K562 (cell line): ENCODE data around the gene LIPI.
"Not testable (repeated sequence)": the region's sequence is repeated elsewhere in the genome, so short reads cannot be mapped to it uniquely, and the experiment has no call there.

Source experiments
- ATF2 ChIP-seq: sonication (generic); formaldehyde crosslinking; IDR thresholded peaks from 2 replicates; pipeline ENCODE4 v1.8.1; 2022; ENCODE audit warnings: missing genetic modification reagents
- CREB1 ChIP-seq, 2 experiments: sonication (generic) in 1 of 2; formaldehyde crosslinking in 1 of 2; IDR thresholded peaks; 2 replicates each; pipeline versions ENCODE4 v1.6.1 to v1.8.0; 2012 to 2022; ENCODE audit warnings: inconsistent platforms in 1 of 2, mild to moderate bottlenecking in 1 of 2, missing genetic modification reagents in 1 of 2, moderate library complexity in 1 of 2
- EZH2 ChIP-seq: IDR thresholded peaks from 2 replicates; pipeline ENCODE4 v1.6.1; 2012; ENCODE audit warnings: low read depth, mild to moderate bottlenecking, inconsistent platforms, low read length, borderline replicate concordance
- JUND ChIP-seq, 2 experiments: IDR thresholded peaks; 2 replicates in 1 of 2; 3 replicates in 1 of 2; pipeline ENCODE4 v1.6.1; 2011; ENCODE audit warnings: borderline replicate concordance in 2 of 2, low read depth in 2 of 2, low read length in 2 of 2, improper control_type of control experiment in 1 of 2, missing biosample characterization in 1 of 2, missing genetic modification characterization in 1 of 2, missing genetic modification reagents in 1 of 2
- NCOA1 ChIP-seq: fragments of 450-650 bp; IDR thresholded peaks from 2 replicates; pipeline ENCODE4 v1.6.1; 2016; ENCODE audit warnings: low read depth
- NFIC ChIP-seq: fragments of 450-650 bp; IDR thresholded peaks from 2 replicates; pipeline ENCODE4 v1.6.1; 2017; ENCODE audit warnings: mild to moderate bottlenecking, inconsistent platforms
- NFXL1 ChIP-seq: fragments of 450-650 bp; formaldehyde crosslinking; IDR thresholded peaks from 2 replicates; pipeline ENCODE4 v1.4.0; 2021; ENCODE audit warnings: mild to moderate bottlenecking
- NONO ChIP-seq, 2 experiments: fragments of 200-400 bp in 1 of 2; fragments of 450-650 bp in 1 of 2; formaldehyde crosslinking in 1 of 2; IDR thresholded peaks; 2 replicates each; pipeline ENCODE4 v1.6.1; 2017; ENCODE audit warnings: low read depth in 2 of 2, mild to moderate bottlenecking in 2 of 2, moderate library complexity in 2 of 2, low read length in 1 of 2
- TFAM ChIP-seq: fragments of 250-450 bp; sonication (Bioruptor Pico); conservative IDR thresholded peaks from 2 replicates; pipeline ENCODE4 v1.5.0; 2021; ENCODE audit warnings: mild to moderate bottlenecking, moderate library complexity
- ZNF232 ChIP-seq: sonication (generic); formaldehyde crosslinking; IDR thresholded peaks from 2 replicates; pipeline ENCODE4 v1.8.0; 2022; ENCODE audit warnings: mild to moderate bottlenecking, missing genetic modification reagents
- ZNF644 ChIP-seq: fragments of 200-800 bp; sonication (Bioruptor generic); IDR thresholded peaks from 2 replicates; pipeline ENCODE4 v1.6.1; 2016; ENCODE audit warnings: low read depth, missing genetic modification characterization, missing compliant biosample characterization
- TF ChIP-seq, protein P1 (sequence below), 3 experiments: IDR thresholded peaks in 2 of 3; conservative IDR thresholded peaks in 1 of 3; 2 replicates each; pipeline ENCODE4 v1.5.1; 2011 to 2012; ENCODE audit warnings: low read length in 3 of 3, mild to moderate bottlenecking in 3 of 3, control low read depth in 2 of 3, improper control_type of control experiment in 1 of 3, inconsistent platforms in 1 of 3, low read depth in 1 of 3, mixed read lengths in 1 of 3, moderate library complexity in 1 of 3; ENCODE audit not compliant: insufficient read depth in 2 of 3

GRCh38 chr21:14061820-14062219 is 148.9 kb downstream of the LIPI start:
- not testable (repeated sequence) for TF ChIP-seq ZNF644 (tag); NFXL1 (CRISPR knock-in tag); TFAM (CRISPR knock-in tag); ATF2 (CRISPR knock-in tag); CREB1 (IDR thresholded peaks at IDR 0.05); CREB1 (CRISPR knock-in tag; IDR thresholded peaks at IDR 0.05); NONO (IDR thresholded peaks at IDR 0.05; ENCODE audit: low read depth in 2 of 2, low read length in 1 of 2); ZNF232 (CRISPR knock-in tag); EZH2; NFIC; JUND (IDR thresholded peaks at IDR 0.05; ENCODE audit: borderline replicate concordance, low read depth, low read length); JUND (tag; IDR thresholded peaks at IDR 0.05; ENCODE audit: borderline replicate concordance, low read depth, low read length); NCOA1
- TF ChIP-seq, protein P1, sequence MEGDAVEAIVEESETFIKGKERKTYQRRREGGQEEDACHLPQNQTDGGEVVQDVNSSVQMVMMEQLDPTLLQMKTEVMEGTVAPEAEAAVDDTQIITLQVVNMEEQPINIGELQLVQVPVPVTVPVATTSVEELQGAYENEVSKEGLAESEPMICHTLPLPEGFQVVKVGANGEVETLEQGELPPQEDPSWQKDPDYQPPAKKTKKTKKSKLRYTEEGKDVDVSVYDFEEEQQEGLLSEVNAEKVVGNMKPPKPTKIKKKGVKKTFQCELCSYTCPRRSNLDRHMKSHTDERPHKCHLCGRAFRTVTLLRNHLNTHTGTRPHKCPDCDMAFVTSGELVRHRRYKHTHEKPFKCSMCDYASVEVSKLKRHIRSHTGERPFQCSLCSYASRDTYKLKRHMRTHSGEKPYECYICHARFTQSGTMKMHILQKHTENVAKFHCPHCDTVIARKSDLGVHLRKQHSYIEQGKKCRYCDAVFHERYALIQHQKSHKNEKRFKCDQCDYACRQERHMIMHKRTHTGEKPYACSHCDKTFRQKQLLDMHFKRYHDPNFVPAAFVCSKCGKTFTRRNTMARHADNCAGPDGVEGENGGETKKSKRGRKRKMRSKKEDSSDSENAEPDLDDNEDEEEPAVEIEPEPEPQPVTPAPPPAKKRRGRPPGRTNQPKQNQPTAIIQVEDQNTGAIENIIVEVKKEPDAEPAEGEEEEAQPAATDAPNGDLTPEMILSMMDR (IDR thresholded peaks at IDR 0.05 in 2 of 3, conservative IDR thresholded peaks at IDR 0.05 in 1 of 3; ENCODE audit: insufficient read depth in 2 of 3, low read depth in 1 of 3, low read length in 3 of 3), result not testable (repeated sequence)
